ENCODE results near the gene AUTS2.
"Not testable (repeated sequence)": the region's sequence is repeated elsewhere in the genome, so short reads cannot be mapped to it uniquely, and the experiment has no call there.

Gene AUTS2

GRCh38 chr7:70343519-70343918, 745.2 kb downstream of the AUTS2 start:
- no peak for DNase-seq

- DNase-seq: no peak
Measured at GRCh38 chr7:70344726-70345125, 746.5 kb downstream of the AUTS2 start.

- no peak for DNase-seq
Measured at GRCh38 chr7:70346844-70347462, 748.7 kb downstream of the AUTS2 start.

GRCh38 chr7:70347463-70348254, 749.4 kb downstream of the AUTS2 start:
- DNase-seq: no peak

GRCh38 chr7:70349031-70349430, 750.8 kb downstream of the AUTS2 start:
- no peak for DNase-seq

GRCh38 chr7:70349819-70350218, 751.5 kb downstream of the AUTS2 start:
- no peak for DNase-seq

- no peak for DNase-seq
Measured at GRCh38 chr7:70352088-70352487, 753.8 kb downstream of the AUTS2 start.

- DNase-seq: no peak
Measured at GRCh38 chr7:70352906-70353305, 754.6 kb downstream of the AUTS2 start.

GRCh38 chr7:70353330-70353945, 755.2 kb downstream of the AUTS2 start:
- DNase-seq: no peak

- peak in 1 of 2 donors; percentile 18 for DNase-seq
Measured at GRCh38 chr7:70353946-70354335, 755.7 kb downstream of the AUTS2 start.

- DNase-seq: peak; percentile 1 to 17
Measured at GRCh38 chr7:70354409-70355169, 756.3 kb downstream of the AUTS2 start.

- no peak for DNase-seq
Measured at GRCh38 chr7:70355198-70356020, 757.1 kb downstream of the AUTS2 start.

- no peak for DNase-seq
Measured at GRCh38 chr7:70356085-70356786, 758.0 kb downstream of the AUTS2 start.

GRCh38 chr7:70356787-70357328, 758.6 kb downstream of the AUTS2 start:
- no peak for DNase-seq

- no peak for DNase-seq
Measured at GRCh38 chr7:70360557-70360956, 762.3 kb downstream of the AUTS2 start.

- DNase-seq: peak; percentile 42 to 54
Measured at GRCh38 chr7:70361821-70362220, 763.5 kb downstream of the AUTS2 start.

- not testable (repeated sequence) for DNase-seq
Measured at GRCh38 chr7:70364393-70364792, 766.1 kb downstream of the AUTS2 start.

GRCh38 chr7:70371652-70372051, 773.4 kb downstream of the AUTS2 start:
- DNase-seq: no peak

- no peak for DNase-seq
Measured at GRCh38 chr7:70372768-70373515, 774.7 kb downstream of the AUTS2 start.

GRCh38 chr7:70374772-70375533, 776.7 kb downstream of the AUTS2 start:
- no peak for DNase-seq

Measured in inflammatory macrophage treated with lipopolysaccharide for 1 hour (primary cell).